RWPE1 (cell line): Measurements from ENCODE around the gene ZNF217.
"Not testable (repeated sequence)": the region's sequence is repeated elsewhere in the genome, so short reads cannot be mapped to it uniquely, and the experiment has no call there.

Source experiments
- CTCF ChIA-PET: fragments of 350-600 bp; sonication (Branson Sonifier 250); formaldehyde crosslinking; extraction: SDS; loops from one replicate; lab custom pipeline; 2021; lab: Yijun Ruan, JAX
- POLR2A ChIA-PET: fragments of 400-600 bp; formaldehyde crosslinking; extraction: SDS; loops from one replicate; lab custom pipeline; 2020; ENCODE audit warnings: antibody characterized with exemption; ENCODE audit not compliant: low non-redundant PET; lab: Yijun Ruan, JAX
- DNase-seq: peaks from one replicate; pipeline ENCODE4 v3.0.0; 2012; ENCODE audit warnings: low spot score
- H3K27ac ChIP-seq: fragments of 450-650 bp; 2 replicates; pipeline ENCODE4 v1.5.1; 2017
- TF ChIP-seq, protein P1 (sequence below): fragments of 450-650 bp; conservative IDR thresholded peaks from 2 replicates; pipeline ENCODE4 v1.5.1; 2017; ENCODE audit warnings: low read depth, mild to moderate bottlenecking

The ZNF217 gene

DNA sequence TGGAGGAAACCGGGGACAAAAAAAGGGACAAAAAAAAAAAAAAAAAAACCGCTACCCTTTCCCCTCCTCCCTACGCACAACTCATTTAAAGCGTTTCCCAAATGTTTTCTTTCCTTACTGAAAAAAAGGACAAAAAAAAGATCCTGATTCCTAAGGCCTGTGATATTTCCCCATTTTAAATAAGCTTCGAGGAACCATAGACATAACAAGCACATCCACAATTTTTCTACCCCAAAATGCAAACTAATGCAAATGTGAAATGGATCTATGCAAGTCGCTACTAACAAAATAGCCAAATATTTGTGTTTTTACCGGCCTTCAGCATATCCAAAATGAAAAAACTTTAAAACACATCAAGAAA lies 1.4 kb upstream of the ZNF217 start:
- TF ChIP-seq, protein P1, sequence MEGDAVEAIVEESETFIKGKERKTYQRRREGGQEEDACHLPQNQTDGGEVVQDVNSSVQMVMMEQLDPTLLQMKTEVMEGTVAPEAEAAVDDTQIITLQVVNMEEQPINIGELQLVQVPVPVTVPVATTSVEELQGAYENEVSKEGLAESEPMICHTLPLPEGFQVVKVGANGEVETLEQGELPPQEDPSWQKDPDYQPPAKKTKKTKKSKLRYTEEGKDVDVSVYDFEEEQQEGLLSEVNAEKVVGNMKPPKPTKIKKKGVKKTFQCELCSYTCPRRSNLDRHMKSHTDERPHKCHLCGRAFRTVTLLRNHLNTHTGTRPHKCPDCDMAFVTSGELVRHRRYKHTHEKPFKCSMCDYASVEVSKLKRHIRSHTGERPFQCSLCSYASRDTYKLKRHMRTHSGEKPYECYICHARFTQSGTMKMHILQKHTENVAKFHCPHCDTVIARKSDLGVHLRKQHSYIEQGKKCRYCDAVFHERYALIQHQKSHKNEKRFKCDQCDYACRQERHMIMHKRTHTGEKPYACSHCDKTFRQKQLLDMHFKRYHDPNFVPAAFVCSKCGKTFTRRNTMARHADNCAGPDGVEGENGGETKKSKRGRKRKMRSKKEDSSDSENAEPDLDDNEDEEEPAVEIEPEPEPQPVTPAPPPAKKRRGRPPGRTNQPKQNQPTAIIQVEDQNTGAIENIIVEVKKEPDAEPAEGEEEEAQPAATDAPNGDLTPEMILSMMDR = no peak
- CTCF ChIA-PET = interaction anchor here (0.9 to 1.0 kb wide), 3 partner anchors 17 to 314 kb away, joined by 3 to 4 read pairs (median 4); no protein-coding TSS in a partner anchor
- POLR2A ChIA-PET = interaction anchor here (0.8 to 1.2 kb wide), 2 partner anchors 12 to 28 kb away, joined by 3 to 8 read pairs; no protein-coding TSS in a partner anchor
- peak overlapping the region; percentile 98 for H3K27ac ChIP-seq
- DNase-seq = no peak

DNA sequence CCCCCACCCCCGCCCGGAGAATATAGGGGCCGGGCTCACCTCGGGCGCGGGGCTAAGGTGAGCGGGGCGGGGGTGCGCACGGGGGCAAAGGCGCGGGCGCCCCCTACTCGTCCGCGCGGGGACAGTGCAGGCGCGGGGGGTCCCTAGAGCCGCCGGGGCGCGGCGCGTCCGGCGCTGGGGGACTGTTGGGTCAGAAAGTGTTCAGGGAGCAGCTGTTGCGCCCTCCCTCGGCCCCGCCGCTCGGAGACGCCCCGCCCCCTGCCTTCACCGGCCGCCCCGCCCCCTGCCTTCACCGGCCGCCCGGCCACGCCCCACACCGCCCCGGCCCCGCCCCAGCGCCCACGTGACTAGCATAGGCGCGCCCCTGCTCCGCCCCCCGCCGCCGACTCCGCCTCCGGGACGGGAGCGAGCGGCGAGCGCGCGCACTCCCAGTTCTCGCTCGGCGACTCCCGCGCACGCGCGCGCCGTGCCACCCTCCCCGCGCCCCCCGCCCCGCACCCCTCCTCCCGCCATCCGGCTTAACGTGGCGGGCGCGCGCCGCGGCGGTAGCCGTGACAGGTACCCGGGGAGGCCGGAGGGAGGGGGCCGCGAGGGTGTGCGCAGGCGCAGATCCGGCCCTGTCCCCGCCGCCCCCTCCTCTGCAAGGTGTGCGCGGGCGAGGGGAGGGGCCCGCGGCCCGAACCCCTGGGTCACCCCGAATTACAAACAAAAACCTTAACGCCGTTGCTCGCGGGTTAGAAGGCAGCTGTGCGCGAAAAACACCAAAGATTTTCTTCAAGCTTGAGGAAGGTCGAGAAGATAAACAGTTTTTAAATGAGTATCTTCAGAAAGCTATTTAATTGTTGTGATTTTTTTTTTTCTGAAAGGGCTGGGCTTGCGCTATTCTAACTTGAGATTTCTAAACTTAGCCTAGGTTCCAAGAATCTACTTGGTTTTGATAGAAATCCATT lies 704 bp upstream of the ZNF217 start:
- ChIA-PET POLR2A (interaction anchor here (0.5 to 1.2 kb wide), 5 partner anchors 11 to 312 kb away, joined by 3 to 8 read pairs (median 3); no protein-coding TSS in a partner anchor), CTCF (interaction anchor here (0.6 to 1.0 kb wide), 7 partner anchors 16 to 362 kb away, joined by 3 to 4 read pairs (median 4); no protein-coding TSS in a partner anchor)
- TF ChIP-seq, protein P1 = no peak; the same call in 1 of the 2 replicates
- peak overlapping the region; percentile 98 for H3K27ac ChIP-seq
- peak; percentile 90 for DNase-seq

DNA sequence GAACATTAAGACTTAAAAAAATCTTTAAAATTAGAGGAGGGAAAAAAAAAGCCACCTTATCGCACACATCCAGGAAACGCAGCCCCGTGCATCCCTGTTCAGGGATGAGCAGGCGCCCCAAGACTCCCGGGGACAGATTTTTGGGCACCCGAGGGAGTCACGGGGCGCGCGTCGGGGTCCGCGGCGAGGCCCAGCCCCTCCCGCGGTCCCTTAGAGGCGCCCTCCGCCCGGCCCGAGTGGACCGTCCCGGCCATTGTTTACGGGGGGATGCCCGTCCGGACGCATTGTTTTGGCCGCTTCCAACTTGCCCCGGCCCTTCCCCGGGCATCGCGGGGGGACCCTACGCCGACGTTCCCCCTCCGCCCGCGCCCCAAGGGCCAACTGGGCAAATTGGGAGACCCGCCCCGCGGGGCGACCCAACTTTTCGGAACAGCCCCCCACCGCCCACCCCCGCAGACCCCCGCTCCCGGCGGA lies 610 bp downstream of the ZNF217 start:
- no peak for DNase-seq
- CTCF ChIA-PET = interaction anchor here (0.6 to 0.7 kb wide), 2 partner anchors 23 to 331 kb away, joined by 4 to 6 read pairs; no protein-coding TSS in a partner anchor
- POLR2A ChIA-PET = interaction anchor here (0.6 kb wide), 1 partner anchor 218 kb away, joined by 5 read pairs; no protein-coding TSS in a partner anchor
- H3K27ac ChIP-seq = peak overlapping the region; percentile 98
- TF ChIP-seq, protein P1 = no peak

DNA sequence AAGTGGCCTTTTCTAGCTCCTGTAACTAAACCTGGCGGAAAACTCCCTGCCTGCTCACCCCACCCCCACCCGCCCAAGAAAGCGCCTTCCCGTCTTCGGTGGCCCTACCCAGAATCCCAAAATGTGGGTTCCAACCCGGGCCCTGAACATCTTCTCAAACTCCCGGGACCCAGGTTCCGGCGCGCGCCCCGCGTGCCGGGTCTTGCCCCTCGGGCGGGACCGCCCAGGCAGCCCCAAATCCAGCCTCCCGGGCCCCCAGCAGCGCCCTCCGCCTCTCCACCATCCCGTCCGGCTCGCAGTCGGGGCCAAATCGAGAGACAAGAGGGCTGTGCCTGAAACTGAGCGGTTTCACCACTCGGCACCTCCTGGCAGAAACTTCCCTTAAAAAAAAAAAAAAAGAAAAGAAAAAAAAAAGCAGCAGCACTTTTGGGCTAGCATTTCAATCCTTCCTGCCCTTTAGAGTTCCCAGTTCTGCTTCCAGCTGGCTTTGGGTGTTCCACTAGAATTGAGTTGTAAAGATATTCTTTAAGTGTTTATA lies 1.1 kb downstream of the ZNF217 start:
- ChIA-PET POLR2A (interaction anchor here (0.6 kb wide), 1 partner anchor 218 kb away, joined by 5 read pairs; no protein-coding TSS in a partner anchor), CTCF (interaction anchor here (0.6 to 0.7 kb wide), 2 partner anchors 23 to 332 kb away, joined by 4 to 6 read pairs; no protein-coding TSS in a partner anchor)
- DNase-seq = peak; percentile 66
- H3K27ac ChIP-seq = peak overlapping the region; percentile 98

DNA sequence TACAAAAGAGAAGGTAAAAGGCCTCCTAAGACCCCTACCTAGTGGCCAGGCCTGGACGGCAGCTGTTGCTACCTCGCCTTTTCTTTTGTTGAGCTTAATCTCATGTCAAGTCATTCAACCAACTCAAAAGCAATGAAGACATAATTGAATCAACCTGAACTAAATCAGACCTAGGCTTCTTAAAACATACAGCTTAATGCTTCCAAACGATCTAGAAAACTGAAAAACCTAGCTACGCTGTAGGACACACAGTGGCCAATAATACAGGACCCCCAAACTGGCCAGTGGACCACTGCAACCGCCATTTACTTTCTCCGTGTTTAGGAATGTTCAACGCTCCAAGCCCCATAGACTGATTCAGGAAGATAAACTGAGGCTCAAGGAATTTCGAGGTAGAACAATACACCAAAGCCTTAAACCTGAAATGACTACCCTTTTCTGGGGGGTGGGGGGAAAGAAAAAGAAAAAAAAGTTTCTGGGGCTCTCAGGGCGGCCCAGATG lies 1.6 kb downstream of the ZNF217 start:
- POLR2A ChIA-PET = not testable (repeated sequence)

DNA sequence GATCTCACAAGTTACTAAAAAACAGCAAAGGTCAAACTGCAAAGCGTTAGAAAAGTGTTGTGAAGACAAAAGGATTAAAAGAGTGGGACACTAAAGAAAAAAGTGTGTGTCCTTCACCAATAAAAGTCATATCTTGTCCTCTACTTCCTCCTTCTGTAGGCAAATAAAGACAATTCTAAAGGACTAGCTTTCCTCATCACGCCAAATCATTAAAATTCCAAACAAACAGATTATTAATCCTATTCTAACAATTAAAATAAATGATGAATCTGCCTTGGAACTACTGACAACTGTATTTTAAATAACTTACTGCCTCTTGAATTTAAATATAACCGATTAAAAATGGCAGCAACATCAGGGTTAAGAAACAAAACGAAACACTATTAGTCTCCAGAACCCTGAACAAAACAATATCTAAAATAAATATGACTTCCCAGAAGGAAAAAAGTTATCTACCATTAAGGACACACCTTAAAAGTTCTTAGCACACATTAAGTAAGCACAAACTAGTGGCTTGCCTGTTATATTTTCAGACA lies 2.4 kb downstream of the ZNF217 start:
- CTCF ChIA-PET = interaction anchor here (0.5 to 0.6 kb wide), 2 partner anchors 9 to 78 kb away, joined by 3 to 6 read pairs; no protein-coding TSS in a partner anchor
- DNase-seq, H3K27ac ChIP-seq, POLR2A ChIA-PET: not testable (repeated sequence)

More for the DNA sequence above, 1.6 kb downstream of the ZNF217 start:
- CTCF ChIA-PET, DNase-seq: not testable (repeated sequence)
- peak overlapping the region; percentile 98 for H3K27ac ChIP-seq

DNA sequence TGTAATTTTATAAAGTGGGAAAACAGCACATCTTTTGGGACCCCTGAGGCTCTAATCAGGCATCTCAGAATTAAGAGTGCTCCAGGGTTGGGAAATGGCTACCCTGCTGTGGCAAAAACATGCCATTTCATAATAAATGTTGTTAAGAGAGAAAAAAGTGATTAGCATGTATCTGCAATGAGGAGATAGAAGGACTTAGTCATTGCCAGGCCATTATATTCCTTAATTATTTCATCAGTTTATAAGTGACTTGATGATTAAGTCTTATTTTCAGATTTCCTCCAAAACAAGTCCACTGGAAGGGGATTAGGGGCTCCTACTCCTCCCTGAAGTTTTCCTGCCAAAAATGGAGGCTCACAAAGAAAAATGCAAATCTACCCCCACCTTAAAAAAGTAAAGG lies 3.0 kb downstream of the ZNF217 start:
- POLR2A ChIA-PET, H3K27ac ChIP-seq, DNase-seq: not testable (repeated sequence)
- CTCF ChIA-PET = interaction anchor here (0.5 to 0.6 kb wide), 2 partner anchors 8 to 79 kb away, joined by 3 to 6 read pairs; no protein-coding TSS in a partner anchor

DNA sequence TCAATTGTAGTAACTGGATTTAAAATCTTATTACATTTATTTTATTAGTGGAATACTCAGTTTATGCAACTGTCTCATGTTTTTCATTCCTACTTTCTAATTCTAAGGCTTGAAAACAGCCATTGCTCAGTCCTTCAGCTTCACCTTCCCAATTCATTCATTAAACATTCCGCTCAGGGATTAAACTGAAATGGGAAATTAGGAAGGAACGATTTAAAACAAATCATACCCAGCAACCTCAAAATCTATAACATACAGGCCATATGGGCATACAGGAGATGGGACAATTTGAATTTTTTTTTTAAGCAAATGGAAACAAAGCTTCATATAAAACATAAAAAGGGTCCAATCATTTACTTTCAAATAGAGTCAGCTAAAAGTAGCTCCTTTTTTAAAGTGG lies 3.5 kb downstream of the ZNF217 start:
- CTCF ChIA-PET, H3K27ac ChIP-seq, POLR2A ChIA-PET, DNase-seq: not testable (repeated sequence)

DNA sequence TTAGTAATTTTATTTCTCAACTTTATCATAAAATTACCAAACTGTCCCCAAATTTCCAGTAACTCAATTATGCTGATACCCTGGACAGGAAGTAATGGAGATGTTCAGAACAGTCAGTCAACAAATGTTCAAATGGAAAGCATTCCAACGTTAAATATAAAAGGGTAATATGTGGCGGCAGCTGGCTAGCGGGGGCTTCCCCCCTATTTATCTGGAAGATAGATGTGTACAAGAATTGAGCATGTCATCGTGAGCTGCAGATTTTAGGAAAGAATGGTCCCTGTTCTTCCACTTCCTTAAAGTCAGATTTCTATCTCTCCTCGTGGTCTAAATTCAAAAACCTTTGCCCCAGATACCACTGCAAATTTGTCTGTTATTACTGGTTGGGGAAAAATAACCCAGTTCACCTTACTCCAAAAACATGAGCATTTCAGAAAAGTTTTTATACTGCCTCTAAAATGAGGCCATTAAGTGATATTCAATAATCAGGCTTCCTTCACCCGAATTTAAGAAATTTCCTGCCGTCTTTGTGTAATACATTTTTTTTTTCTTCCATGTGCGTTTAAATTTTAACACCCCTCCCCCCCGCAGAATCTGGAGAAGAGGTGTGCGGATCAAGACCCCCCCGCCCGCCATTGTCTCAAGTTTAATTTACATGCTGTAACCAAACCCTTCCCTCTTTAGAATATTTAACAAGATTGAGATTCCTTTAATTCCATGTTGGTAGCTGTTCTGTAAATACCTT lies 4.1 kb downstream of the ZNF217 start:
- CTCF ChIA-PET = interaction anchor here (0.7 kb wide), 1 partner anchor 98 kb away, joined by 3 read pairs; no protein-coding TSS in a partner anchor
- H3K27ac ChIP-seq, DNase-seq, POLR2A ChIA-PET: not testable (repeated sequence)

DNA sequence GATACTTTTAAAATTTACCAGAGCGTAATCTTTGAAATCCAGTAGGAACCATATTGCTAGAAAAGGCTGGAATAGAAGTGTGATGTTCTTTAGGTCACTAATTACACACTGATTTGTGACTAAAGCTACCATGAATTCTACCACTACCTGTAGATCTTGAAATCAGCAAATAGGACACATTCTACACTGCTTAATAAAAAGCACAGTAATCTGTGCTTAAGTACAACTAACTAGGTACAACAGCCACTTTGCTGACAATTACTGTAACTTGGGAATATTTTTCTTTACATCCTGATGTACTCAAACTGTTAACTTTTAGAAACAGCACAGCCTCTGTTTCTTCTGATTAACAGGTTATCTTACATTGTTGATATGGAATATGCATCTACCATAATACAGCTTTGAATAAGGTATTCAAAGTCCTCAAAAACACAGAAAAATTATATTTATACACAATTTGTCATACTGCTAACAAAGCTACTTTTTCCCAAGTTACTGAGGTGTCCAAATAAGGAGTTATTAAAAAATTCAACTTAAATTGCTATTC lies 6.4 kb downstream of the ZNF217 start:
- DNase-seq, H3K27ac ChIP-seq, POLR2A ChIA-PET: not testable (repeated sequence)
- CTCF ChIA-PET = interaction anchor here (0.6 to 1.1 kb wide), 3 partner anchors 344 to 1401 kb away, joined by 3 to 9 read pairs (median 5); no protein-coding TSS in a partner anchor
